GM21529 (cell line): ENCODE measurements around the gene HDGFL2.

Source experiments
- ATAC-seq: cut with Tn5 transposase; IDR thresholded peaks from one replicate; pipeline ENCODE4 v1.9.1; 2021; ENCODE audit not compliant: unreplicated experiment

HDGFL2 gene

GRCh38 chr19:4472174-4472974, at the start of gene HDGFL2:
Gene HDGFL2 (plus strand): TSS chr19:4472297. CDS start chr19:4472351, 54 bp downstream.
- no peak for ATAC-seq

GRCh38 chr19:4423416-4424126, 48.5 kb upstream of the HDGFL2 start:
- no peak for ATAC-seq

GRCh38 chr19:4425537-4425936, 46.6 kb upstream of the HDGFL2 start:
- ATAC-seq = no peak

- ATAC-seq = no peak
Observed at GRCh38 chr19:4428326-4428975, 43.6 kb upstream of the HDGFL2 start.

- ATAC-seq = no peak
Observed at GRCh38 chr19:4429256-4429655, 42.8 kb upstream of the HDGFL2 start.

GRCh38 chr19:4429771-4430171, 42.3 kb upstream of the HDGFL2 start:
- ATAC-seq = no peak

- ATAC-seq = no peak
Observed at GRCh38 chr19:4430760-4431159, 41.3 kb upstream of the HDGFL2 start.

- ATAC-seq = no peak
Observed at GRCh38 chr19:4431296-4431695, 40.8 kb upstream of the HDGFL2 start.

- peak; percentile 47 for ATAC-seq
Observed at GRCh38 chr19:4431808-4432674, 40.1 kb upstream of the HDGFL2 start.

- ATAC-seq = no peak
Observed at GRCh38 chr19:4432918-4433506, 39.1 kb upstream of the HDGFL2 start.

- no peak for ATAC-seq
Observed at GRCh38 chr19:4434391-4434790, 37.7 kb upstream of the HDGFL2 start.

- no peak for ATAC-seq
Observed at GRCh38 chr19:4436231-4436630, 35.9 kb upstream of the HDGFL2 start.

- no peak for ATAC-seq
Observed at GRCh38 chr19:4437103-4437502, 35.0 kb upstream of the HDGFL2 start.

GRCh38 chr19:4439243-4439642, 32.9 kb upstream of the HDGFL2 start:
- ATAC-seq = no peak

GRCh38 chr19:4441994-4442818, 29.9 kb upstream of the HDGFL2 start:
- ATAC-seq = no peak

GRCh38 chr19:4442819-4443146, 29.3 kb upstream of the HDGFL2 start:
- no peak for ATAC-seq

GRCh38 chr19:4443188-4443587, 28.9 kb upstream of the HDGFL2 start:
- no peak for ATAC-seq

GRCh38 chr19:4443966-4444764, 27.9 kb upstream of the HDGFL2 start:
- no peak for ATAC-seq
